Endothelial cell of umbilical vein (primary cell): ENCODE measurements around the gene BNIP5. TPM values are rescaled to one million over a fixed set of nuclear protein-coding genes. Genes with fewer than 3 reads are reported as not detected.
A peak's percentile ranks its signal among the peaks of the same experiment; 100 is the strongest.

Experiments
- BruUV-seq: library from RNA; stranded (reverse); fragments of 400-500 nt; replicated peaks from 2 replicates; lab custom pipeline; 2021; lab: Mats Ljungman, UMichigan
- CTCF ChIA-PET: fragments of 300-600, 350-600 bp; sonication (Branson Sonifier 250); formaldehyde crosslinking; loops from one replicate; lab custom pipeline; 2021; ENCODE audit warnings: antibody characterized with exemption, inconsistent platforms; lab: Charles Lee
- POLR2A ChIA-PET: fragments of 300-600, 350-600 bp; sonication (Branson Sonifier 250); formaldehyde crosslinking; loops from one replicate; lab custom pipeline; 2021; ENCODE audit warnings: antibody characterized with exemption, inconsistent platforms; lab: Charles Lee
- DNase-seq: peaks from one replicate; pipeline ENCODE4 v3.0.0-alpha.2; 2011; ENCODE audit warnings: low read depth, low spot score
- FAIRE-seq: peaks from 2 replicates; lab custom pipeline; 2011; peaks lifted over from hg19 to GRCh38; lab: Jason Lieb, UNC
- H2AFZ ChIP-seq: 2 replicates; pipeline ENCODE4 v1.6.0; 2012; ENCODE audit warnings: low read depth, low read length, control low read depth, inconsistent platforms
- H3K27ac ChIP-seq: 2 replicates; pipeline ENCODE4 v1.5.1; 2011; ENCODE audit warnings: low read depth, mild to moderate bottlenecking, control low read depth, low read length, moderate library complexity; ENCODE audit not compliant: insufficient read depth
- H3K27me3 ChIP-seq, 2 experiments: 2 replicates each; pipeline versions ENCODE4 v1.6.0 to v1.6.1; 2011; ENCODE audit warnings: low read length in 2 of 2, mixed read lengths in 1 of 2; ENCODE audit not compliant: control insufficient read depth in 2 of 2, insufficient read depth in 2 of 2
- H3K36me3 ChIP-seq, 2 experiments: 2 replicates in 1 of 2; 3 replicates in 1 of 2; pipeline ENCODE4 v1.5.1; 2011; ENCODE audit warnings: low read length in 2 of 2, mild to moderate bottlenecking in 1 of 2, moderate library complexity in 1 of 2; ENCODE audit not compliant: control insufficient read depth in 2 of 2, insufficient read depth in 2 of 2; ENCODE audit errors: extremely low read depth in 1 of 2
- H3K4me1 ChIP-seq: 3 replicates; pipeline ENCODE4 v1.5.1; 2011; ENCODE audit warnings: mild to moderate bottlenecking, low read length; ENCODE audit not compliant: control insufficient read depth, insufficient read depth; ENCODE audit errors: extremely low read depth
- H3K4me2 ChIP-seq: 2 replicates; pipeline ENCODE4 v1.6.1; 2011; ENCODE audit warnings: low read length, control low read depth, mixed read lengths; ENCODE audit not compliant: insufficient read depth
- H3K4me3 ChIP-seq, 3 experiments: fragments of 200-600 bp in 1 of 3; sonication (generic), shearing (Covaris generic) in 1 of 3; replicated peaks in 1 of 3; 2 replicates each; pipeline ENCODE4 v1.5.1; 2011 to 2016; ENCODE audit warnings: control low read depth in 3 of 3, low read length in 3 of 3, mild to moderate bottlenecking in 2 of 3, inconsistent platforms in 1 of 3, low read depth in 1 of 3, moderate library complexity in 1 of 3; ENCODE audit not compliant: insufficient read depth in 1 of 3
- H3K79me2 ChIP-seq: 2 replicates; pipeline ENCODE4 v1.6.0; 2012; ENCODE audit warnings: low read length, inconsistent platforms; ENCODE audit not compliant: control insufficient read depth, insufficient read depth
- H3K9ac ChIP-seq: replicated peaks from 2 replicates; pipeline ENCODE3; 2011; ENCODE audit warnings: low read length, control low read depth; ENCODE audit not compliant: insufficient read depth; ENCODE audit errors: extremely low read depth
- H3K9me1 ChIP-seq: replicated peaks from 3 replicates; pipeline ENCODE4 v1.6.0; 2011; ENCODE audit warnings: mild to moderate bottlenecking, low read length; ENCODE audit not compliant: control insufficient read depth, insufficient read depth; ENCODE audit errors: extremely low read depth
- H3K9me3 ChIP-seq: replicated peaks from 2 replicates; pipeline ENCODE4 v1.5.1; 2012; ENCODE audit warnings: low read length, inconsistent platforms; ENCODE audit not compliant: control insufficient read depth, insufficient read depth
- H4K20me1 ChIP-seq: replicated peaks from 2 replicates; pipeline ENCODE3; 2011; ENCODE audit warnings: mild to moderate bottlenecking, low read length; ENCODE audit not compliant: control insufficient read depth, insufficient read depth; ENCODE audit errors: extremely low read depth
- EZH2 ChIP-seq: IDR thresholded peaks from 2 replicates; pipeline ENCODE4 v1.6.1; 2012; ENCODE audit warnings: borderline replicate concordance, low read depth, mild to moderate bottlenecking, moderate library complexity, low read length, inconsistent platforms; ENCODE audit not compliant: severe bottlenecking
- FOS ChIP-seq: IDR thresholded peaks from 2 replicates; pipeline ENCODE4 v1.6.1; 2011; ENCODE audit warnings: mild to moderate bottlenecking, low read length, moderate library complexity, borderline replicate concordance; ENCODE audit not compliant: insufficient read depth
- GATA2 ChIP-seq: IDR thresholded peaks from 2 replicates; pipeline ENCODE4 v1.7.0; 2011; ENCODE audit warnings: low read depth, mild to moderate bottlenecking, moderate library complexity, mixed read lengths, low read length; ENCODE audit not compliant: insufficient read length, insufficient read depth
- JUN ChIP-seq: IDR thresholded peaks from 2 replicates; pipeline ENCODE4 v1.6.1; 2011; ENCODE audit warnings: borderline replicate concordance, low read depth; ENCODE audit not compliant: insufficient read length, insufficient read depth
- MYC ChIP-seq: IDR thresholded peaks from one replicate; pipeline ENCODE4 v1.6.1; 2011; ENCODE audit warnings: mild to moderate bottlenecking, low read depth, low read length
- POLR2A ChIP-seq: IDR thresholded peaks from 2 replicates; pipeline ENCODE4 v1.6.1; 2012; ENCODE audit warnings: low read depth, mild to moderate bottlenecking, control low read depth, low read length
- POLR2AphosphoS5 ChIP-seq: IDR thresholded peaks from 2 replicates; pipeline ENCODE4 v1.6.1; 2012; ENCODE audit warnings: low read depth, mild to moderate bottlenecking, control low read depth, low read length, moderate library complexity; ENCODE audit not compliant: insufficient read depth
- dilution Hi-C: fragments of 300-500 bp; cut with MboI; formaldehyde crosslinking; loops from one replicate; pipeline ENCODE4 v1.15.0; 2019; ENCODE audit warnings: low sequenced_read_pairs; ENCODE audit not compliant: extremely low pct_ligation_motif_present
- intact Hi-C: fragments of 100-400 bp; cut with micrococcal nuclease; formaldehyde crosslinking; loops from one replicate; pipeline ENCODE4 v1.10.0; 2022
- polyA plus RNA-seq, 4 experiments: library from polyadenylated mRNA; depleted of rRNA in 3 of 4; stranded (reverse) in 3 of 4; unstranded in 1 of 4; fragments of >200 nt; gene quantifications; 2 replicates each; pipeline versions ENCODE4 v1.2.1 to v1.2.3, GENCODE V29; 2011 to 2012; ENCODE audit warnings: missing spikeins in 1 of 4
- total RNA-seq: library from RNA; stranded (reverse); gene quantifications from 2 replicates; pipeline ENCODE4 v1.2.3, GENCODE V29; 2021
- TF ChIP-seq, protein P1 (sequence below), 2 donors: IDR thresholded peaks; 1 replicate in 1 of 2; 2 replicates in 1 of 2; pipeline ENCODE4 v1.5.1; 2011; ENCODE audit warnings: low read length in 2 of 2, mild to moderate bottlenecking in 2 of 2, moderate library complexity in 2 of 2, control low read depth in 1 of 2, inconsistent platforms in 1 of 2, low read depth in 1 of 2; ENCODE audit not compliant: insufficient read depth in 1 of 2; ENCODE audit errors: extremely low read depth in 1 of 2
- TF ChIP-seq, protein P2 (sequence below): IDR thresholded peaks from 2 replicates; pipeline ENCODE4 v1.6.1; 2011; ENCODE audit not compliant: insufficient read depth, insufficient read length

Gene BNIP5
- total and polyA plus RNA-seq, 2 donors (not counting 3 experiments of a cell fraction or from before 2014, with no cell fraction given) = not detected

DNA sequence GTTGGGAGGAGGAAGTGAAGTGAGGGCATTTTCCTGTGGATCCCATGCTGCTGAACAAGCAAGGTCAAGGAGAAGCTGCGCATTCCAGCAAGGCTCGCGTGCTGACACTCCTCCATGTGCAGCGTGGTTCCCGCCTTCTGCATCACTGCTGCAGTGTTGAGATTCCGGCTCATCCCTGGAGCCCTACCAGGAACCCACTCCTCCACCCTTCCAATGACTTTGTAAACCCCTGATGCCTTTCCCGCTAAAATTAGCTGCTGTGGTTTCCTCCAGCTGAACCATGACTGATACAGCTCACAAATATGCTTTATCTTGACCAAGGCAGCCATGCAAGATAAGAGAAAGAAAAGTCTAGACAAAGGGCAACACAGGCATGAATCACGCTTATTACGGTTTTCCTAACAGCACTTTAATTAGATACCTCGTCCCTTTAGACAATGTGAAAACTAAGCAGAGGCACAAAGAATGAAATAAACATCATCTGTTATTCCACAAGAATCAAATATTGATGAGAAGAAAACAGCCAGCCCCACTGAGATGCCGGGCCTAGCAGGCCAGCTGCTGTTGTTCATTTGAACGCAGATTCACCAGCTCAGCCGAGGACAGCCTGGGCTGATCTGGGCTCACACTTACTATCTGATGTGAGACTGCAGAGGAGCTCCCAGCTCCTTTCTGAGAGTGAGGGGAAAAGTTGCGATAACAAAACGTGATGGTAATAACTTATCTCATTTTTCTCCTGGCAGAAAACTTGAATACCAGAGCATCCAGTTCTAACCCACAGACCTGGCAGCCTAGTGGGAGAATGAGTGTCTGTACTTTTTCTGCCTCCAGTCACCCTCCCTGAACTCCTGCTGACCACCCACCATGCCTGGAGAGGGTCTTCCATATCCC lies 14.2 kb upstream of the BNIP5 start:
- Histone ChIP-seq H3K36me3 (no peaks in the 10 kb centered on the region), H3K4me2 (peak overlapping the region; percentile 56), H3K4me1 (peaks cover 31% of the 10 kb centered on the region), H3K9ac (peak overlapping the region; percentile 91), H3K9me3 (no peaks in the 10 kb centered on the region), H3K79me2 (no peaks in the 10 kb centered on the region), H2AFZ (no peak overlapping the region), H3K27ac (peak overlapping the region; percentile 98), H3K4me3 (no peak overlapping the region), H3K27me3 (peaks cover 0 to 15% of the 10 kb centered on the region in 2 experiments), H3K9me1 (no peaks in the 10 kb centered on the region), H4K20me1 (no peaks in the 10 kb centered on the region)
- TF ChIP-seq GATA2 (peak; percentile 99), JUN (peak; percentile 91), MYC (peak; percentile 18), POLR2AphosphoS5 (peak; percentile 98), EZH2 (no peak), FOS (peak; percentile 97), POLR2A (peak; percentile 84)
- TF ChIP-seq, protein P1, sequence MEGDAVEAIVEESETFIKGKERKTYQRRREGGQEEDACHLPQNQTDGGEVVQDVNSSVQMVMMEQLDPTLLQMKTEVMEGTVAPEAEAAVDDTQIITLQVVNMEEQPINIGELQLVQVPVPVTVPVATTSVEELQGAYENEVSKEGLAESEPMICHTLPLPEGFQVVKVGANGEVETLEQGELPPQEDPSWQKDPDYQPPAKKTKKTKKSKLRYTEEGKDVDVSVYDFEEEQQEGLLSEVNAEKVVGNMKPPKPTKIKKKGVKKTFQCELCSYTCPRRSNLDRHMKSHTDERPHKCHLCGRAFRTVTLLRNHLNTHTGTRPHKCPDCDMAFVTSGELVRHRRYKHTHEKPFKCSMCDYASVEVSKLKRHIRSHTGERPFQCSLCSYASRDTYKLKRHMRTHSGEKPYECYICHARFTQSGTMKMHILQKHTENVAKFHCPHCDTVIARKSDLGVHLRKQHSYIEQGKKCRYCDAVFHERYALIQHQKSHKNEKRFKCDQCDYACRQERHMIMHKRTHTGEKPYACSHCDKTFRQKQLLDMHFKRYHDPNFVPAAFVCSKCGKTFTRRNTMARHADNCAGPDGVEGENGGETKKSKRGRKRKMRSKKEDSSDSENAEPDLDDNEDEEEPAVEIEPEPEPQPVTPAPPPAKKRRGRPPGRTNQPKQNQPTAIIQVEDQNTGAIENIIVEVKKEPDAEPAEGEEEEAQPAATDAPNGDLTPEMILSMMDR (IDR thresholded peaks at IDR 0.05; ENCODE audit: extremely low read depth in 1 of 2, insufficient read depth in 1 of 2, low read depth in 1 of 2, low read length in 2 of 2) = no peak
- TF ChIP-seq, protein P2, sequence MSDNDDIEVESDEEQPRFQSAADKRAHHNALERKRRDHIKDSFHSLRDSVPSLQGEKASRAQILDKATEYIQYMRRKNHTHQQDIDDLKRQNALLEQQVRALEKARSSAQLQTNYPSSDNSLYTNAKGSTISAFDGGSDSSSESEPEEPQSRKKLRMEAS = peak; percentile 61
- dilution Hi-C loops (no loop called here), intact Hi-C loops (loop anchor here (1.0 to 2.0 kb wide), 7 partner anchors 10 to 682 kb away; partner anchors contain the start of genes BRPF3 and MAPK14)
- FAIRE-seq (peak; percentile 96), DNase-seq (peak; percentile 97)
- CTCF ChIA-PET = interaction anchor here (1.0 to 13.2 kb wide), 6 partner anchors 9 to 322 kb away, joined by 3 to 373 read pairs (median 14); no protein-coding TSS in a partner anchor
- BruUV-seq = TSS peak; percentile 64
- POLR2A ChIA-PET = interaction anchor here (0.6 to 1.5 kb wide), 5 partner anchors 10 to 404 kb away, joined by 3 to 5 read pairs (median 3); partner anchors contain the start of gene MAPK14
